Right lung (tissue), 5 donors: ENCODE measurements around the gene NUP214. TPM values are rescaled to one million over a fixed set of nuclear protein-coding genes. Genes with fewer than 3 reads are reported as not detected.
"Not testable (repeated sequence)": the region's sequence is repeated elsewhere in the genome, so short reads cannot be mapped to it uniquely, and the experiment has no call there.

Source experiments
- DNase-seq, 2 donors: peaks; one replicate each; pipeline ENCODE4 v3.0.0-alpha.2; 2013
- polyA plus RNA-seq, 5 donors: library from polyadenylated mRNA; unstranded; fragments of 120-200 nt; gene quantifications; one replicate each; pipeline versions ENCODE4 v1.2.1 to v1.2.3, GENCODE V29; 2013; ENCODE audit warnings: inconsistent platforms in 1 of 5, low replicate concordance in 1 of 5; ENCODE audit not compliant: insufficient read length in 5 of 5, insufficient read depth in 1 of 5

Gene NUP214
- polyA plus RNA-seq, 5 donors: 34.3 to 48.9 (median 42.1) TPM

DNA sequence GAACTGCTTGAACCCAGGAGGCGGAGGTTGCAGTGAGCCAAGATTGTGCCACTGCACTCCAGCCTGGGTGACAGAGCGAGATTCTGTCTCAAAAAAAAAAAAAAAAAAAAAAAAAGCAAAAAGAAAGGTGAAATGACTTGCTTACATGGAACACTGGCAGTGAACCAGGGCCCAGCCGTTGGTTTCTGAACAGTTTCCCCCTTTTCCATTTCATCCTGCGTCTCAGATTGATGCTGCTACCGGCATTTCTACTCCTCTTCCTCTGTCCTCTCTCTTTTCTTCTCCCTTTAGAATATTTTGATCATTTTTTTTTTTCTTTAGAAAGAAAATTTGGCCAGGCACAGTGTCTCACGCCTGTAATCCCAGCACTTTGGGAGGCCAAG lies 10.0 kb upstream of the NUP214 start:
- not testable (repeated sequence) for DNase-seq

DNA sequence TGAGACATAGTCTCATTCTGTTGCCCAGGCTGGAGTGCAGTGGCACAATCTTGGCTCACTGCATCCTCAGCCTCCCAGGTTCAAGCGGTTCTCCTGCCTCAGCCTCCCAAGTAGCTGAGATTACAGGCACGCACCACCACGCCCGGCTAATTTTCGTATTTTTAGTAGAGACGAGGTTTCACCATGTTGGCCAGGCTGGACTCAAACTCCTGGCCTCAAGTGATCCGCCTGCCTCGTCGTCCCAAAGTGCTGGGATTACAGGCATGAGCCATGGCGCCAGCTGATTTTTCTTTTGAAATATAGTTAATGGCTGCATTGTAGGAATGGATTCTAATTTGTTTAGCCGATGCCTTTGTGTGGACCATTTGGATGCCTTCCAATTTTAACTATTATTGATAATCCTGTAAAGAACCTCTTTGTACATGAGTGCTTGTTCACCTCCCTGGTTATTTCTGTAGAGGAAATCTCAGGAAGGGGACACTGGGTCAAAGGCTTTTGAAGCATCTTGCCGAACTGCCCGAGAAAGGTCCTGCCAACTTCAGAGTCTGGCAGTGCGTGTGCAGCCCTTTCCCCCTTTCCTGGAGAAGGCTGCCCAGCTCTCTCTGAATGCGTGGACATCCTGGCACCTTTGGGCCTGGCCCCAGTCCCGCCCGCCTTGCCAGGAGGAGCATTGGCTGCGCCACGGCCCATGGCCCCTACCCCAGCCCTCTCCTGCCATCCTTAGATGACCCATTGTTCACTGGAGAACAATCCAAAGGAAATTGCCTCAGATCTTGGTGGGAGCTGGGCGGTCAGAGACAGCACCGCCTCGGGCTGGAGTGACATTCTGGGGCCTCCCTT lies 8.9 kb upstream of the NUP214 start:
- DNase-seq: no peak

DNA sequence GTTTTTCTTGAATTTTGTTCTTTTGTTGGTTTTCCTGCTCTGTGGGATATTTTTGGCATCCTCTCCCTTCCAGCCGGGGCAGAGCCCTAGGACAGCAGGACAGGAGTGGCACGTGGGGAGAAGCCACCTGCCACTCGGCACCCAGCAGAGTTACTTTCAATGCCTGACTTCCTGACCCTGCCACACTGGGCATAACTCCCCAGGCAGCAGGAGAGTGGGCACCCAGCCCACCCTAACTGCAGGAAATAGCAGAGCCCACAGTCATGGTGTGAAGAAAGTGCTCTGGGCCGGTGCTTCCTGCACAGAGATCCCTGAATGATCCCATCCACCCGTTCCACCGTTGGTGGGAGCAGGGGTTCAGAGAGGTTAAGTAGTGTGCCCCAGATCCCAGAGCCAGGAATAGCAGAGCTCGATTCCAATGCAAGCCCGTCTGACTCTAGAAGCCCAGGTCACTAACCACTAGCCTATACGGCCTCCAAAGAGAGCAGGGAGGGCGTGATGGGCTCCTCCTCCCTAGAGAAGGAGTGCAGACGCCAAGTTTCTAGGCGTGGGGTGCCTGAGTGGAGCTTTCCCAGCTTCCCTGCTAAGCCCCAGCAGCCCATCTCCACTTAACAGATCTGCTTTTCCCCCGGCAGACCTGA lies 8.1 kb upstream of the NUP214 start:
- DNase-seq: no peak

DNA sequence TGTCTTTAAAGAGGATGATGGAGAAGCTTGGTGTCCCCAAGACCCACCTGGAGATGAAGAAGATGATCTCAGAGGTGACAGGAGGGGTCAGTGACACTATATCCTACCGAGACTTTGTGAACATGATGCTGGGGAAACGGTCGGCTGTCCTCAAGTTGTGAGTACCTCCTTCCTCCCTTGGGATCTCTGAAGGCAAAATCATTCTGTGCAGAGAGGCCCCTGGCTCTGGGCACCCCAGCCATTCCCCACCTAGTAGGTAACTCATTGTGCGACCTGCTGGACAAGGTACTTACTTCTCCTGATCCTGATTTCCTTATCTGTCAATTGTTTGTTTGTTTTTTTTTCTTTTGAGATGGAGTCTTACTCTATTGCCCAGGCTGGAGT lies 7.6 kb upstream of the NUP214 start:
- no peak for DNase-seq

DNA sequence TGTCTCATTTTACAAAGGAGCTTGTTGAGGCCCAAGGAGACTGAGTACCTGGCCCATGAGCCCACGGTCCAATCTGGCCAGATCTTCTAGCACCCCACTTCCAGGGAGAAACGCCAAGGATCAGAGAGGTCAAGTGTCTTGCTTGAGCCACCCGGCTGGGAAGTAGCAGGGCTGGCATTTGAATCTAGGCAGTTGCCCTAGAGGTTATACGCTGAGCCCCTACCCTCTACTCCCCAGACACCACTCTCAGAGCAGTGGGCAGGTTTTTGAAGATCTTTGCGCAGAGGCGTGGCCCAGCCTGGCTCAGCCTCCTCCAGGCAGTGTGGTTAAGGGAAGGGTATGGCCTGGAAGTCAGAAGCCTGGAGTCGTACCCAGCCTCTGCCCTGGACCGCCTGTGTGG lies 5.8 kb upstream of the NUP214 start:
- no peak for DNase-seq

DNA sequence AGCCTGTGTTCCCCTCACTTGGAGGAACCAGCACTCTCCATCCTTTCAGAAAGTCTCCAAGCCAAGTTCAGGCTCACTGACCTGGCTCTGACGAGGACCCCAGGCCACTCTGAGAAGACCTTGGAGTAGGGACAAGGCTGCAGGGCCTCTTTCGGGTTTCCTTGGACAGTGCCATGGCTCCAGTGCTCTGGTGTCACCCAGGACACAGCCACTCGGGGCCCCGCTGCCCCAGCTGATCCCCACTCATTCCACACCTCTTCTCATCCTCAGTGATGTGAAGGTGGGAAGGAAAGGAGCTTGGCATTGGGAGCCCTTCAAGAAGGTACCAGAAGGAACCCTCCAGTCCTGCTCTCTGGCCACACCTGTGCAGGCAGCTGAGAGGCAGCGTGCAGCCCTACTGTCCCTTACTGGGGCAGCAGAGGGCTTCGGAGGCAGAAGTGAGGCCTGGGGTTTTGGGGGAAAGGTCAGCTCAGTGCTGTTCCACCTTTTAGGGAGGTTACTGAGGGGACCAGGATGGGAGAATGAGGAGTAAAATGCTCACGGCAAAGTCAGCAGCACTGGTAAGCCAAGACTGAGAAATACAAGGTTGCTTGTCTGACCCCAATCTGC lies 4.7 kb upstream of the NUP214 start:
- DNase-seq: no peak

DNA sequence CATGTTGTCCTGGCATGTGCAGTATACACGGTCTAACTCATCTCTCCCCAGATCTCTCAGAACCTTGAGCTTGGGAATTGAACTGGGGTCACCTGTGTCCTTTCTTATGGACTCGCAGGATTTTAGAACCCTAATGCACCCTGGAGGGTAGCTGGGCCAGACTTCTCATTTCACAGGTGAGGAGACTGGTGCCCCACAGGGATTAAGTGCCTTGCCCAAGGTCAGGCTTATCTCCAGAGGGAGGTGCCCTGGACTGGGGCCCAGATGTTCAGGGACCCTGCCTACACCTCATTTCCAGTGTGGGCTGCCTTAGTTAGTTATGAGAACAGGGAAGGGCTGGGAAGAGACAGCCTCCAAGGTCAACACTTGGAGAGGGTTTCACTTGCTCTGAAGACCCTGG lies 4.0 kb upstream of the NUP214 start:
- DNase-seq: no peak

DNA sequence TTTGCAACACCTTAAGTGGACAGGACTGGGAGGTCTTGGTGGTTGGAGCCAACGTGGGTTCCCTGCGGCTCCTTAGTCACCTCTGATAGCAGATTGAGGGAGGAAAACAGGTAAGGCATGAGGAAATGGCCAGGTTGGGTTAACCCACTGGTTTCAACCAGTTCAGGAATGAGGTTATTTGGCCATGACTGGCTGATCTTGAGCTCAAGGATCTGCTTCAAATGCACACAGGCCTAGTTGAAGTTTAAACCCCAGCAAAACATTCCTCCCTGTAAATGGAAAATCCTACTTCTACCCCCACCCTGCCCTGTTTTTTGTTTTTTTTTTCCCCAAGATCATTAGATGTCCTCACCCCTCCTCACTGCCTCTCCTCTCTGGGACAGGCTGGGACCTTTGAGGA lies 3.2 kb upstream of the NUP214 start:
- no peak for DNase-seq

DNA sequence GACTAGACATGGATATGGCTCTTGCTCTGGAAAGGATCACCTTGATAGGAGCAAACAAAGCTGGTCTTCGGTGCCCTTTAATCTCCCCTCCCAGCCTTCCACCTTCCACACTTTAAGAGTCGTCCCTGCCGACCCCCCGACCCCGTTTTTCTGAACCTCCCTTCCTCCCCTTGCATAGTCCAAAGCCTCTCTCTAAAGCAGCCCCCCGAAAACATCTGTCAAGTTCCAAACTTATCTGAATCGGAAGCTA lies 423 bp upstream of the NUP214 start:
- DNase-seq: no peak

DNA sequence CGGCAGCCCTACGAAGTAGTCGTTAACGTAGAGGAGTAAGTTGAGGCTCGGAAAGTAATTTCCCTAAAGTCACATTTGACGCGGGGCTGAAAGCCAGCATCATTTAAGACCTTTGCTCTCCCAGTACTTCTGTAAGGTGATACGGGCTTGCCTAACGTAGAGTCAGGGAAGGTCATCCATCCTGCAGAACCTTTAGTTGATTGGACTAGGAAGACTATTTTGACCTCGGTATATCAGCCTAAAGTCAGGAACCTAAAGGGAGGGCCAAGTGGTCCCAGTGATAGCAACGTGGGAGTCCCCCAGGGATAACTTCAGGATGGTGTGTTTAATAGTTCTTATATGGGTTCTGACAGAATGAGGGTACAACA lies 657 bp downstream of the NUP214 start:
- no peak for DNase-seq

DNA sequence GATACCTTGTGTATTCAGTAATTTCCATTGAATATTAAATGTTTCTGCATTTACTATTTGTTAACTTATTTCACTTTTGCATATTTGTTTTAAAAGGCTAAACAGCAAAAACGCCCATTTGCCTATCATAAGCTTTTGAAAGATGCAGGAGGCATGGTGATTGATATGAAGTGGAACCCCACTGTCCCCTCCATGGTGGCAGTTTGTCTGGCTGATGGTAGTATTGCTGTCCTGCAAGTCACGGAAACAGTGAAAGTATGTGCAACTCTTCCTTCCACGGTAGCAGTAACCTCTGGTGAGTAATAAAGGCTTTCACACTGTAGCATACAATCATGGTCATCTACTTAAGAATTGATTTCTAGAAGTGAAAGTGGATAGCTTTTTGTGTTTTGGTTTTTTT lies 3.8 kb downstream of the NUP214 start:
- DNase-seq: no peak

DNA sequence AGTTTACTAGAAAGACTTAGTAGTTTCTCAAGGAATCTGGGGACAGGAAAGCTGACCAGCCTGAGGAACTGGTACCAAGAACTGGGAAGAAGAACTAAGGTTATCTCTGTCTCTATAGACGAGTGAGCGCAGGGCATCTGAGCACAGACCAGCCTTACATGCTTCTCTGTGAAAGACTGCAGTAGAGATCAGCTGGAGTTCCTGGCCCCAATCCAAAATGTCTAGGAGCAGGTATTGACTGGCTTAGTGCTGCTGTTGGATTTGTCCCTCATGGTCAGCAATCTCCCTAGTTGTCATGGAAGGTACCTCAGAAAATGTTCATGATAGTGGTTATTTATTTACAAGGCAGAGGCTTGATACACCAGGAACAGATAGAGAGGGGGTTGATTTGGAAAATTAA lies 13.3 kb downstream of the NUP214 start:
- no peak for DNase-seq

DNA sequence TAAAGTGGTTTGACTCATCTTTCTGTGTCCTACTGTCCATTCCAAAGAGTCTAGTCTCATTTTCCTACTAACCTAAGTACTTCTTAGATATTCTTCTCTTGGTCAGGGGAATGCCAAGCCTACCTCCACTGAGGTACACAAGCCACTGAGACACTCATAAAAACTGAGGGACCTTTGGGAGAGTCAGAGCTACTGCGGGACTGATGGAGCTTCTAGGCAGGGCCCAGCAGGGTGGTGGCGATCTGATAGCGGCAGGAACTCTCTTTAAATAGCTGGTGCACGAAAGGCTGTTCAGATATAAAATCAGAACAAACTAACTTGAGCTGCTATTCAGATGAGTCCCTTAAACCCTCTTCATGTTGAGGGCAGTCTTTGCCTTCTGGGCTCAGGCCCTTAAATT lies 14.7 kb downstream of the NUP214 start:
- DNase-seq: no peak

DNA sequence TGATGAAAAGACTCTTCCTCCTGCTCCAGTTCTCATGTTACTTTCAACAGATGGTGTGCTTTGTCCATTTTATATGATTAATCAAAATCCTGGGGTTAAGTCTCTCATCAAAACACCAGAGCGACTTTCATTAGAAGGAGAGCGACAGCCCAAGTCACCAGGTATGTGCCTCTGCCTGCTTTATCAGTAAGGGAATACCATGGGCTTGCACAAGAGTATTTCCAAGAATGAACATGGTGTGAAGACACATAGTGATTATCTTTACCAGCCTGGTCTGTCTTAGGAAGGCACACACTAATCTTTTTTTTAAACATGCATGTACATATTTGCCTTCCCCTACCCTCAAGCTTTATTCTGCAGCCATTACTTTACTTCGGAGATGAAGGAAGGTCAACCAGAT lies 15.2 kb downstream of the NUP214 start:
- no peak for DNase-seq

DNA sequence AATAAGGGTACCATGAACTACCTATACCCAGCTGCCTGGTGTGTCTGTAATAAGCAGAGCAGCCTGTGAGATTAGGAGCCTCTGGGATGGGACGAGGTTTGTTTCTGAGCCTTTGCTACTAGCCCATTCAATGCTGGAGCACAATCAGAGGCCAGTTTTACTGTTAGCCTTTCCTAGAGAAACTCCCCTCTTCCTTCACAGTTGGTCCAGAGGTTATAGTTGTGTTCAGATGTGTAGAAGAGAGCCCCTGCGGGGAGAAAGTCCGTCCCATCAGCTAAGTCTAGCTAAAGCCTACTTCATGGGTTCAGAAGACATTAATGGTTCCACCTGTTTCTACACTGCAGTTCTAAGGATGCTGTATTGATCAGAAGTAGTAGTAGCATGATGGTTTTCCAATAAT lies 16.8 kb downstream of the NUP214 start:
- DNase-seq: no peak

DNA sequence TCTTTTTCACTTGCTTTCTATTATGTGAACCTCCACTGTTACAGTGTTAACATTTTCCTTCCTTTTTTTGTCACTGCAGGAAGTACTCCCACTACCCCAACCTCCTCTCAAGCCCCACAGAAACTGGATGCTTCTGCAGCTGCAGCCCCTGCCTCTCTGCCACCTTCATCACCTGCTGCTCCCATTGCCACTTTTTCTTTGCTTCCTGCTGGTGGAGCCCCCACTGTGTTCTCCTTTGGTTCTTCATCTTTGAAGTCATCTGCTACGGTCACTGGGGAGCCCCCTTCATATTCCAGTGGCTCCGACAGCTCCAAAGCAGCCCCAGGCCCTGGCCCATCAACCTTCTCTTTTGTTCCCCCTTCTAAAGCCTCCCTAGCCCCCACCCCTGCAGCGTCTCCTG lies 18.8 kb downstream of the NUP214 start:
- DNase-seq: no peak

DNA sequence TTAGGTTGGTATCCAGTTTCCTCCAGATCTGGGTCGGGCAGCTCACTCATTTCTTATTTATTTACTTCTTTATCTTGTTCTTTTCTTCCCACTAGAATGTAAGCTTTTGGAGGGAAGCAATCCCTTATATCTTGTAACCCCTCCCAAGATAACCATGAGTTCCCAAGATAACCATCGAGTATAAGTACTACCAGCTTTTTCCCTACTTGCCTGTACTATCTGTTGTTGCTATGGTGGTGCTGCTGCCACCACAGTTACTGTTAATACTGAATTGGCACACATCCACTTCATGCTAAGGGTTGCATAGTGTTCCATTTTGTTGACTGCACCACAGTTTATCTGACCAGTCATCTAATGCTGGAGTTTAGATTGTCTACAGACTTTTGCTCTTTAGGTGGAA lies 19.9 kb downstream of the NUP214 start:
- no peak for DNase-seq

DNA sequence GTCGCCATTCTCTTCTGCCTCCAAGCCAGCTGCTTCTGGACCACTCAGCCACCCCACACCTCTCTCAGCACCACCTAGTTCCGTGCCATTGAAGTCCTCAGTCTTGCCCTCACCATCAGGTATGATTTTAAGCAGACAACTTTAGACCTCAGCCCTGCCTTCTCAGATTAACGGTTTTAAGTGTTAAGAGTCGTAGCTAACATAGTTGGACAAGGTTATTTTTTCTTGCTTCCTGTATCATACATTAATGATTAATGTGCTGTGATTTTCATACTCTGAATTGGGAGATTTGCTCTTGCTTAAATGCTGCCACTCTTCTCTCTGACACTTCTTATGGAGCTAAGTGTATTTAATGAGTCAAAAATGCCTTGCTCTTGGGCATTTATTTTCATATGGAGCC lies 20.8 kb downstream of the NUP214 start:
- no peak for DNase-seq

DNA sequence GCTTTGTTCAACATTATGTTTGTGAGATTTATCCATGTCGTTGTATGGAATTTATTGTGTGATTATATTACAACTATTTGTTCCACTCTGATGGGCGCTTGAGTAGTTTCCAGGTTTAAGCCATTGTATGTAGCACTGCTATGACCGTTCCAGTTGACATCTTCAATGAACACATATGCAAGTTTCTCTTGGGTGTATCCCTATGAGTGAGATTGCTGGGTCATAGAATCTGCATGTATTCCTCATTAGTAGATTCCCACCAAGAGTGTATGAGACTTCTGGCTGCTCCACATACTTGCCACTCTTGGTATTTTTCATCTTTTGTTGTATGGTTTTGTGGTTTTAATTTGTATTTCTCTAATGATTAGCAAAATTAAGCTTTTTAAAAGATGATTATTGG lies 22.9 kb downstream of the NUP214 start:
- no peak for DNase-seq

DNA sequence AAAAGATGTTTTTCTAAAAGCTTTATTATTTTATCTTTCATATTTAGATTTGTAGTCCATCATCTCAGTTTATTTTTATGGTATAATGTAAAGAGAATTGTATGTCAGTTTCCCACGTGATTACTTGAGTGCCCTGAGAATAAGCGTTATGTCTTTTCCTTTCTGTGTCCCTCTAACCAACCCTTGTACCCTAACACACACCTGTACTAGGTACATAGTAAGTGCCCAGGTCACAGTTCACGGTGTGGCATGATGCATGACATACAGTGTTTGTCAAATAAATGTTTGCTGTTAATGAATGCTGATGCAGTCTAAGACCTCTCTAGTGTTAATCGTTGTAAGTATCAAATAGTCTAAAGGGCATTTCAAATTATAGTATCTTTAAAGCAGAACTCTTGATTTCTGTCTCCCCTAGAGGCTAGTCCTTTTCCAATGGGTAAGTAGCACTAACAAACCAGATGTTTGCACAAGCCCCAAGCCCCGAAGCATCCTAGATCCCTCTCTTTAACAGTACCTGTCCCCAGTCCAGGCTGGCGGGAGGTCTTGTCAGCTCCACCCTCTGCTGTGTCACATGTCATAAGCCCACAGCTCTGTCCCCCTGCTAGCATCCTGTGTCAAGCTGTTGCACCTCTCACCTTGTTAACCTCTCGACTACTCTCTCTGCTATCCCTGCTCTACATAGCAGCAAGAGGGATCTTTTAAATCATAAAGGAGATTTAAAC lies 23.7 kb downstream of the NUP214 start:
- no peak for DNase-seq

DNA sequence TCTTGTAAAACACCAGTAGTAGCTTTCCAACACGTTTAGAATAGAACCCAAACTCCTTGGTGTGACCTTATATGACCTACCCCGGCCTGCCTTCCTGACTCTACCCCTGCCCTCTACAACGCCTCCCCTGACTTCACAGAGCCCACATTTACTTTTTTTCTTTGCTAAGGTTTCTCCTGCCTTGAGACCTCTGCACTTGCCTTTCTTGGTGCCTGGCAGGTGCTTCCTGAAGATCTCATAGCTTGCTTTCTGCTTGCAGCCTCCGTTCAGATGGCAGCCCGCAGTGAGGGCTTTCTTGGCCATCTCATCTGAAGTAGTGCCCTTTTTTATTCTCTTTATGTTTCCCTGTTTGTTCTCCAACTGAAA lies 24.3 kb downstream of the NUP214 start:
- no peak for DNase-seq

DNA sequence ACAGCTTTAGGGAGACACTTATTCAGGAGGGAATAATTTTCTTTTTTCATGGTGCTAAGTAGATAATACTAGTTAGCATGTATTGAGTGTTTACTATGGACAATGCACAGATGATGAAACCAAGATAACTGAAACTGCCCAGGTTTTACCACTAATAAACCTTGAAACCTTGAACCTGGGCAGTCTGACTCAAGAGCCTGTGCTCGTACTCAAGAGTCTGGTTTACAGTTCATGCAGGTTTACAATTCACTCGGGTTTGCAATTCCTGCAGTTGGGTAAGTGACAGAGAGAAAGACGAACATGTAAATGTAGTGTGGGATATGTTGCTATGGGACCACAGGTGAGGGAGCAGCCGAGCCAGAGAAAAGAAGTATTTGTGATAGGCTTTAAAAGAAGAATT lies 28.2 kb downstream of the NUP214 start:
- DNase-seq: no peak

DNA sequence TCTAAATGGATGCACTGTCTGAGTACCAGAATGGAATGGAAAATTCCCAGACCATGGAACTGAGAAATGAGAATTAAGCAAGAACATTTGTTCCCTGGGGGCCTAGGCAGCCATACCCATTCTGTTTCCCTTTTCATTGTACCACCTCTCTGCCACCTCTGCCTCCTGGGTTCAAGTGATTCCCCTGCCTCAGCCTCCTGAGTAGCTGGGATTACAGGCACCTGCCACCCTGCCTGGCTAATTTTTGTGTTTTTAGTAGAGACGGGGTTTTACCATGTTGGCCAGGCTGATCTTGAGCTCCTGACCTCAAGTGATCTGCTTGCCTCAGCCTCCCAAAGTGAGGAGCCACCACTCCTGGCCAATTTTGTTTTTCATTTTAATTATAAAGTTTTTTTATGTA lies 33.3 kb downstream of the NUP214 start:
- DNase-seq: not testable (repeated sequence)
